Neural cell (in vitro differentiated cells): ENCODE measurements around the gene MRPS34. TPM values are rescaled to one million over a fixed set of nuclear protein-coding genes. Genes with fewer than 3 reads are reported as not detected.

Experiments used
- H2AFZ ChIP-seq: fragments of 200-600, 300-800 bp; sonication (generic), shearing (Covaris generic); 2 replicates; pipeline ENCODE4 v1.6.0; 2014; ENCODE audit warnings: low read depth, mild to moderate bottlenecking, antibody characterized with exemption, low read length, moderate library complexity
- H3F3A ChIP-seq: fragments of 200-600 bp; shearing (Covaris generic); 2 replicates; pipeline ENCODE4 v1.6.1; 2016; ENCODE audit warnings: mild to moderate bottlenecking, moderate library complexity, mixed read lengths, antibody characterized with exemption, low read length; ENCODE audit not compliant: insufficient read depth, poor library complexity, severe bottlenecking
- H3K27ac ChIP-seq: fragments of 200-600, 300-800 bp; sonication (generic), shearing (Covaris generic); 2 replicates; pipeline ENCODE4 v1.5.1; 2014; ENCODE audit warnings: mild to moderate bottlenecking, low read length, moderate library complexity
- H3K27me3 ChIP-seq: fragments of 300-800, 200-600 bp; sonication (generic), shearing (Covaris generic); 2 replicates; pipeline ENCODE4 v1.6.0; 2014; ENCODE audit warnings: mild to moderate bottlenecking, low read depth, low read length, moderate library complexity; ENCODE audit not compliant: insufficient read depth
- H3K36me3 ChIP-seq: fragments of 300-800, 200-600 bp; sonication (generic), shearing (Covaris generic); 2 replicates; pipeline ENCODE4 v1.5.1; 2014; ENCODE audit warnings: mild to moderate bottlenecking, antibody characterized with exemption, low read length, moderate library complexity; ENCODE audit not compliant: insufficient read depth
- H3K4me2 ChIP-seq: fragments of 300-800, 200-600 bp; sonication (generic), shearing (Covaris generic); 2 replicates; pipeline ENCODE4 v1.6.0; 2014; ENCODE audit warnings: mild to moderate bottlenecking, low read length
- H3K4me3 ChIP-seq: fragments of 300-800, 200-600 bp; sonication (generic), shearing (Covaris generic); 2 replicates; pipeline ENCODE4 v1.5.1; 2014; ENCODE audit warnings: mild to moderate bottlenecking, low read length, moderate library complexity
- H3K79me2 ChIP-seq: fragments of 200-600 bp; shearing (Covaris generic); replicated peaks from 2 replicates; pipeline ENCODE4 v1.6.0; 2014; ENCODE audit warnings: mild to moderate bottlenecking, low read length, moderate library complexity; ENCODE audit not compliant: insufficient read depth
- H3K9ac ChIP-seq: fragments of 300-800, 200-600 bp; sonication (generic), shearing (Covaris generic); 2 replicates; pipeline ENCODE4 v1.6.1; 2016; ENCODE audit warnings: mild to moderate bottlenecking, low read length, mixed read lengths
- H3K9me2 ChIP-seq: fragments of 200-600 bp; shearing (Covaris generic); 2 replicates; pipeline ENCODE4 v1.6.1; 2016; ENCODE audit warnings: mild to moderate bottlenecking, low read length, mixed read lengths; ENCODE audit not compliant: insufficient read depth
- H3K9me3 ChIP-seq: fragments of 200-600, 300-800 bp; sonication (generic), shearing (Covaris generic); 2 replicates; pipeline ENCODE4 v1.6.1; 2016; ENCODE audit warnings: mild to moderate bottlenecking, mixed run types, low read length, moderate library complexity, mixed read lengths
- H4K20me1 ChIP-seq: fragments of 200-600 bp; shearing (Covaris generic); 2 replicates; pipeline ENCODE4 v1.6.1; 2016; ENCODE audit warnings: mild to moderate bottlenecking, mixed run types; ENCODE audit not compliant: insufficient read depth
- EP300 ChIP-seq: fragments of 450-650 bp; conservative IDR thresholded peaks from 2 replicates; pipeline ENCODE4 v1.6.1; 2014; ENCODE audit warnings: antibody characterized with exemption, mild to moderate bottlenecking, moderate library complexity; ENCODE audit not compliant: poor library complexity, severe bottlenecking
- EZH2 ChIP-seq: fragments of 200-600, 300-800 bp; shearing (Covaris generic), sonication (generic); IDR thresholded peaks from 2 replicates; pipeline ENCODE4 v1.6.1; 2014; ENCODE audit warnings: antibody characterized with exemption, low read length, borderline replicate concordance, mild to moderate bottlenecking; ENCODE audit not compliant: insufficient read depth, poor library complexity, severe bottlenecking
- MXI1 ChIP-seq: fragments of 450-650 bp; conservative IDR thresholded peaks from 2 replicates; pipeline ENCODE4 v1.6.1; 2014; ENCODE audit warnings: antibody characterized with exemption, mild to moderate bottlenecking; ENCODE audit not compliant: poor library complexity, severe bottlenecking
- POLR2AphosphoS5 ChIP-seq: IDR thresholded peaks from 2 replicates; pipeline ENCODE4 v1.6.1; 2012
- RAD21 ChIP-seq: fragments of 450-650 bp; conservative IDR thresholded peaks from 2 replicates; pipeline ENCODE4 v1.6.1; 2014; ENCODE audit warnings: antibody characterized with exemption, mild to moderate bottlenecking, moderate library complexity
- SMC3 ChIP-seq: fragments of 450-650 bp; conservative IDR thresholded peaks from 2 replicates; pipeline ENCODE4 v1.6.1; 2014; ENCODE audit warnings: antibody characterized with exemption, mild to moderate bottlenecking, moderate library complexity; ENCODE audit not compliant: poor library complexity
- TAF1 ChIP-seq: IDR thresholded peaks from 2 replicates; pipeline ENCODE4 v1.6.1; 2012; ENCODE audit warnings: low read depth
- polyA plus RNA-seq: library from polyadenylated mRNA; depleted of rRNA; stranded (reverse); fragments of >200 nt; gene quantifications from 2 replicates; pipeline ENCODE4 v1.2.3, GENCODE V29; 2014
- TF ChIP-seq, protein P1 (sequence below): fragments of 450-650 bp; IDR thresholded peaks from 2 replicates; pipeline ENCODE4 v1.5.1; 2014; ENCODE audit warnings: antibody characterized with exemption, mild to moderate bottlenecking, moderate library complexity; ENCODE audit not compliant: poor library complexity, severe bottlenecking
- TF ChIP-seq, protein P2 (sequence below): IDR thresholded peaks from 2 replicates; pipeline ENCODE4 v1.6.1; 2012; ENCODE audit warnings: borderline replicate concordance

MRPS34 gene
- polyA plus RNA-seq, 1 donor from 2014 or later, result 113 TPM

DNA sequence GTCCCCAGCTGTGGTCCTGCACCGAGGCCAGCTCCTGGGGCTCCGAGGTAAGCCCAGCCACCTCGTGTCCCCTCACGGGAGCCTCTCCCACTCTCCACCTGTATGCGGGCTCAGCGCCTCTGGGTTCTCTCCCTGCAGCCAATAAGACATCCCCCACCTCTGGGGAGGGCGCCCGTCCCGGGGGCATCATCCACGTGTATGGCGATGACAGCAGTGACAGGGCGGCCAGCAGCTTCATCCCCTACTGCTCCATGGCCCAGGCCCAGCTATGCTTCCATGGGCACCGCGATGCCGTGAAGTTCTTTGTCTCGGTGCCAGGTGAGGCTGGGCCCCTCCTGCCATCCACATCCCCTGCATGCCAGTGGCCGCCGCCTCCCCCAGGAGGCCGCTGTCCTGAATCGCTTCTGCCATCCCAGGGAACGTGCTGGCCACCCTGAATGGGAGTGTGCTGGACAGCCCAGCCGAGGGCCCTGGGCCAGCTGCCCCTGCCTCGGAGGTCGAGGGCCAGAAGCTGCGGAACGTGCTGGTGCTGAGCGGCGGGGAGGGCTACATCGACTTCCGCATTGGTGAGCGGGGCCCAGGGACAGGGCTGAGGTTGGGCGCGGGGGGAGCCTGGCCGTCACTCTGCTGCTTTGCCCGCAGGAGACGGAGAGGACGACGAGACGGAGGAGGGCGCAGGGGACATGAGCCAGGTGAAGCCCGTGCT lies 4.7 kb downstream of the MRPS34 start:
- Histone ChIP-seq H3K27ac (no peak overlapping the region), H3K4me3 (no peak overlapping the region), H3K36me3 (no peaks in the 10 kb centered on the region)

DNA sequence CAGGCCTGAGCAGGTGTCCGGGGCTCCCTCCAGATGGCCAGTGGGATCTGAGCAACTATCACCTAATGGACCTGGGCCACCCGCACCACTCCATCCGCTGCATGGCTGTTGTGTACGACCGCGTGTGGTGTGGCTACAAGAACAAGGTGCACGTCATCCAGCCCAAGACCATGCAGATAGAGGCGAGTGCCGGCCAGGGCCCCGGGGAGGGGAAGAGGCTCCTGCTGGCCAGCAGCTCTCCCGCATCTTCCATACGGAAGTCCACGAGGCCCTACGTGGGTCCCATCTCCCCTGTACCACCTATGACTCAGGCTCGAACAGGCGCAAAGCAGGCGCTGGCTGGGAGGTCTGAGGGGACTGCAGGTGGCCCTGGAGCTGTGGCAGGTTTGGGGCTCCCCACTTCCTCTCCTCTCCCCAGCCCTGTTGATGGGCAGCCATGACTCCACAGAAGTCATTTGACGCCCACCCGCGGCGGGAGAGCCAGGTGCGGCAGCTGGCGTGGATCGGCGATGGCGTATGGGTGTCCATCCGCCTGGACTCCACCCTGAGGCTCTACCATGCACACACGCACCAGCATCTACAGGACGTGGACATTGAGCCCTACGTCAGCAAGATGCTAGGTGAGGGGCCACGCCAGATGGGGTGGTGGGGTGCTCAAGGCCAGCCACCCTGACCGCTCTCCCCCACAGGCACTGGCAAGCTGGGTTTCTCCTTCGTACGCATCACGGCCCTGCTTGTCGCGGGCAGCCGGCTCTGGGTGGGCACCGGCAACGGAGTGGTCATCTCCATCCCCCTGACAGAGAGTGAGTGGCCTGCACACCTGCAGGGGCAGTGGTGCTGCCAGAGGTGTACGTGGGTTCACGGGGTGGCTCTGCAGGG lies 5.6 kb downstream of the MRPS34 start:
- H3K9me2 ChIP-seq, result no peaks in the 10 kb centered on the region
- no peaks in the 10 kb centered on the region for H4K20me1 ChIP-seq
- H3K36me3 ChIP-seq, result no peaks in the 10 kb centered on the region

More for the DNA sequence above, 4.7 kb downstream of the MRPS34 start:
- no peaks in the 10 kb centered on the region for H3F3A ChIP-seq
- no peaks in the 10 kb centered on the region for H3K79me2 ChIP-seq
- H3K9me3 ChIP-seq, result no peaks in the 10 kb centered on the region
- H3K4me2 ChIP-seq, result no peak overlapping the region
- no peak overlapping the region for H3K9ac ChIP-seq
- TF ChIP-seq, protein P1, sequence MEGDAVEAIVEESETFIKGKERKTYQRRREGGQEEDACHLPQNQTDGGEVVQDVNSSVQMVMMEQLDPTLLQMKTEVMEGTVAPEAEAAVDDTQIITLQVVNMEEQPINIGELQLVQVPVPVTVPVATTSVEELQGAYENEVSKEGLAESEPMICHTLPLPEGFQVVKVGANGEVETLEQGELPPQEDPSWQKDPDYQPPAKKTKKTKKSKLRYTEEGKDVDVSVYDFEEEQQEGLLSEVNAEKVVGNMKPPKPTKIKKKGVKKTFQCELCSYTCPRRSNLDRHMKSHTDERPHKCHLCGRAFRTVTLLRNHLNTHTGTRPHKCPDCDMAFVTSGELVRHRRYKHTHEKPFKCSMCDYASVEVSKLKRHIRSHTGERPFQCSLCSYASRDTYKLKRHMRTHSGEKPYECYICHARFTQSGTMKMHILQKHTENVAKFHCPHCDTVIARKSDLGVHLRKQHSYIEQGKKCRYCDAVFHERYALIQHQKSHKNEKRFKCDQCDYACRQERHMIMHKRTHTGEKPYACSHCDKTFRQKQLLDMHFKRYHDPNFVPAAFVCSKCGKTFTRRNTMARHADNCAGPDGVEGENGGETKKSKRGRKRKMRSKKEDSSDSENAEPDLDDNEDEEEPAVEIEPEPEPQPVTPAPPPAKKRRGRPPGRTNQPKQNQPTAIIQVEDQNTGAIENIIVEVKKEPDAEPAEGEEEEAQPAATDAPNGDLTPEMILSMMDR, result no peak
- TF ChIP-seq EZH2 (no peak), TAF1 (no peak), SMC3 (no peak), POLR2AphosphoS5 (no peak), EP300 (no peak), RAD21 (no peak), MXI1 (no peak)
- TF ChIP-seq, protein P2, sequence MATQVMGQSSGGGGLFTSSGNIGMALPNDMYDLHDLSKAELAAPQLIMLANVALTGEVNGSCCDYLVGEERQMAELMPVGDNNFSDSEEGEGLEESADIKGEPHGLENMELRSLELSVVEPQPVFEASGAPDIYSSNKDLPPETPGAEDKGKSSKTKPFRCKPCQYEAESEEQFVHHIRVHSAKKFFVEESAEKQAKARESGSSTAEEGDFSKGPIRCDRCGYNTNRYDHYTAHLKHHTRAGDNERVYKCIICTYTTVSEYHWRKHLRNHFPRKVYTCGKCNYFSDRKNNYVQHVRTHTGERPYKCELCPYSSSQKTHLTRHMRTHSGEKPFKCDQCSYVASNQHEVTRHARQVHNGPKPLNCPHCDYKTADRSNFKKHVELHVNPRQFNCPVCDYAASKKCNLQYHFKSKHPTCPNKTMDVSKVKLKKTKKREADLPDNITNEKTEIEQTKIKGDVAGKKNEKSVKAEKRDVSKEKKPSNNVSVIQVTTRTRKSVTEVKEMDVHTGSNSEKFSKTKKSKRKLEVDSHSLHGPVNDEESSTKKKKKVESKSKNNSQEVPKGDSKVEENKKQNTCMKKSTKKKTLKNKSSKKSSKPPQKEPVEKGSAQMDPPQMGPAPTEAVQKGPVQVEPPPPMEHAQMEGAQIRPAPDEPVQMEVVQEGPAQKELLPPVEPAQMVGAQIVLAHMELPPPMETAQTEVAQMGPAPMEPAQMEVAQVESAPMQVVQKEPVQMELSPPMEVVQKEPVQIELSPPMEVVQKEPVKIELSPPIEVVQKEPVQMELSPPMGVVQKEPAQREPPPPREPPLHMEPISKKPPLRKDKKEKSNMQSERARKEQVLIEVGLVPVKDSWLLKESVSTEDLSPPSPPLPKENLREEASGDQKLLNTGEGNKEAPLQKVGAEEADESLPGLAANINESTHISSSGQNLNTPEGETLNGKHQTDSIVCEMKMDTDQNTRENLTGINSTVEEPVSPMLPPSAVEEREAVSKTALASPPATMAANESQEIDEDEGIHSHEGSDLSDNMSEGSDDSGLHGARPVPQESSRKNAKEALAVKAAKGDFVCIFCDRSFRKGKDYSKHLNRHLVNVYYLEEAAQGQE, result no peak
- H2AFZ ChIP-seq, result no peak overlapping the region
- no peaks in the 10 kb centered on the region for H3K27me3 ChIP-seq
- H4K20me1 ChIP-seq, result no peaks in the 10 kb centered on the region
- H3K9me2 ChIP-seq, result no peaks in the 10 kb centered on the region

More for the DNA sequence above, 5.6 kb downstream of the MRPS34 start:
- no peaks in the 10 kb centered on the region for H3K9me3 ChIP-seq
- no peaks in the 10 kb centered on the region for H3F3A ChIP-seq
- H3K9ac ChIP-seq, result no peak overlapping the region
- no peak overlapping the region for H3K4me2 ChIP-seq
- TF ChIP-seq, protein P1, result no peak
- TF ChIP-seq, protein P2, result no peak
- TF ChIP-seq SMC3, result no peak
- TF ChIP-seq TAF1, result no peak
- no peak for TF ChIP-seq MXI1
- no peaks in the 10 kb centered on the region for H3K27me3 ChIP-seq
- H3K27ac ChIP-seq, result no peak overlapping the region
- H3K79me2 ChIP-seq, result no peaks in the 10 kb centered on the region
- no peak overlapping the region for H3K4me3 ChIP-seq
- H2AFZ ChIP-seq, result no peak overlapping the region
